Peyer's patch (tissue), 4 donors: ENCODE results near the gene PTPRA. TPM values are rescaled to one million over a fixed set of nuclear protein-coding genes. Genes with fewer than 3 reads are reported as not detected.

Experiments
- DNase-seq, 3 donors: peaks; one replicate each; pipeline ENCODE4 v3.0.0-alpha.2; 2017 to 2019
- H3K27ac ChIP-seq, 4 donors: fragments of 200-600 bp; sonication (generic); one replicate each; pipeline ENCODE4 v1.5.1; 2016 to 2019
- H3K27me3 ChIP-seq, 2 donors: fragments of 200-600 bp; sonication (generic); one replicate each; pipeline ENCODE4 v1.5.1; 2019
- H3K36me3 ChIP-seq, 3 donors: fragments of 200-600 bp; sonication (generic); one replicate each; pipeline ENCODE4 v1.5.1; 2016 to 2019
- H3K4me1 ChIP-seq, 4 donors: fragments of 200-600 bp; sonication (generic); one replicate each; pipeline ENCODE4 v1.5.1; 2016 to 2019
- H3K4me3 ChIP-seq, 4 donors: fragments of 200-600 bp; sonication (generic); 1 replicate in 3 of 4; 2 replicates in 1 of 4; pipeline ENCODE4 v1.5.1; 2016 to 2019; ENCODE audit warnings: mild to moderate bottlenecking in 1 of 4
- H3K9me3 ChIP-seq, 4 donors: fragments of 200-600 bp; sonication (generic); one replicate each; pipeline ENCODE4 v1.5.1; 2016 to 2019; ENCODE audit warnings: mild to moderate bottlenecking in 1 of 4
- POLR2A ChIP-seq, 2 donors: fragments of 450-650 bp; IDR thresholded peaks; one replicate each; pipeline ENCODE4 v1.5.1; 2017; ENCODE audit warnings: antibody characterized with exemption in 2 of 2, mild to moderate bottlenecking in 2 of 2, moderate library complexity in 2 of 2
- total RNA-seq, 4 donors: library from RNA; depleted of rRNA; stranded (reverse); fragments of >200 nt; gene quantifications; one replicate each; pipeline ENCODE4 v1.1.0, GENCODE V29; 2016
- TF ChIP-seq, protein P1 (sequence below), 6 experiments: fragments of 450-650 bp in 4 of 6; fragments of 200-600 bp in 2 of 6; sonication (generic) in 1 of 6; IDR thresholded peaks; one replicate each; pipeline ENCODE4 v1.5.1; 2017 to 2019; ENCODE audit warnings: antibody characterized with exemption in 6 of 6, mild to moderate bottlenecking in 3 of 6, moderate library complexity in 1 of 6

The PTPRA gene
- total RNA-seq, 4 donors from 2014 or later, result 22.8 to 52.8 (median 36.5) TPM

DNA sequence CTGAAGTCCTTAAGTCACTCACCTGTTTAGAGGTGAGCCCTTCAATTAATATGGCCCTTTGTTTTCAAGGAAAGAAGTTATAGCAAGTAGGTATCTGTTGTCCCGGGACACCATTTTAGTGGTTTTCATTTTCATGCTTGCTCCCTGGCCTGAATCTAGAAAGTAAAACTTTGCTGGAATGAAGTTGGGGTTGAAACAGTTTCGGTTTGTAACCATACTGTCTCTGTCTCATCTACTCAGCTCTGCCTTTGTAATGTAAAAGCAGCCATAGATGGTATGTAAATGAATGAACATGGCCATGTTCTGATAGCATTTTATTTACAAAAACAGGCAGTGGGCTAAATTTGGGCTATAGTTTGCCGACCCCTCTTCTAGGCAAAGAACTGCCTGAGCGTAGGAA lies 105.2 kb downstream of the PTPRA start:
- H3K9me3 ChIP-seq, result no peaks in the 10 kb centered on the region
- H3K4me1 ChIP-seq, result no peaks in the 10 kb centered on the region
- H3K27me3 ChIP-seq, result no peaks in the 10 kb centered on the region
- H3K36me3 ChIP-seq, result no peaks in the 10 kb centered on the region
- no peak overlapping the region for H3K4me3 ChIP-seq
- DNase-seq, result no peak
- no peak for TF ChIP-seq POLR2A (IDR thresholded peaks at IDR 0.05)
- TF ChIP-seq, protein P1, sequence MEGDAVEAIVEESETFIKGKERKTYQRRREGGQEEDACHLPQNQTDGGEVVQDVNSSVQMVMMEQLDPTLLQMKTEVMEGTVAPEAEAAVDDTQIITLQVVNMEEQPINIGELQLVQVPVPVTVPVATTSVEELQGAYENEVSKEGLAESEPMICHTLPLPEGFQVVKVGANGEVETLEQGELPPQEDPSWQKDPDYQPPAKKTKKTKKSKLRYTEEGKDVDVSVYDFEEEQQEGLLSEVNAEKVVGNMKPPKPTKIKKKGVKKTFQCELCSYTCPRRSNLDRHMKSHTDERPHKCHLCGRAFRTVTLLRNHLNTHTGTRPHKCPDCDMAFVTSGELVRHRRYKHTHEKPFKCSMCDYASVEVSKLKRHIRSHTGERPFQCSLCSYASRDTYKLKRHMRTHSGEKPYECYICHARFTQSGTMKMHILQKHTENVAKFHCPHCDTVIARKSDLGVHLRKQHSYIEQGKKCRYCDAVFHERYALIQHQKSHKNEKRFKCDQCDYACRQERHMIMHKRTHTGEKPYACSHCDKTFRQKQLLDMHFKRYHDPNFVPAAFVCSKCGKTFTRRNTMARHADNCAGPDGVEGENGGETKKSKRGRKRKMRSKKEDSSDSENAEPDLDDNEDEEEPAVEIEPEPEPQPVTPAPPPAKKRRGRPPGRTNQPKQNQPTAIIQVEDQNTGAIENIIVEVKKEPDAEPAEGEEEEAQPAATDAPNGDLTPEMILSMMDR (IDR thresholded peaks at IDR 0.05), result no peak
- no peak overlapping the region for H3K27ac ChIP-seq

DNA sequence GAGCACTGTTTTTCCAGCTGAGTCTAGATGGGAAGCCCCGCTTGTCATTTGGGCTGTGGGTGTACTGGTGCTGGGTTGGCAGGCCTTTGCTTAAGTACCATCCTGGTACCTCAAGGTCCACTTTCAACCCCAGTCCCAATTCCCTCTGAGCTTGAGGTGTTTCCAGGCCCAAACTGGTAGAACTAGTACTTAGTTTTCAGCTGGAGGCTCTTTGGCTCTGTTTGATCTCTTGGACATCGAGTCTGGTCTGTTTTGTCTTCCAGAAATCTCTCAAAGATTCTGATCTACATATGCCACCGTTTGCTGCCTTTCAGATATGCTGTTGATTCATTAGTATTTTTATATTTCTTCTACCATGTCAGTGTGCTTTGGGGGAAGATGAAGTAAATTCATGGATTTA lies 108.4 kb downstream of the PTPRA start:
- H3K9me3 ChIP-seq, result no peaks in the 10 kb centered on the region
- H3K27ac ChIP-seq, result no peak overlapping the region
- TF ChIP-seq POLR2A (IDR thresholded peaks at IDR 0.05), result no peak
- TF ChIP-seq, protein P1 (IDR thresholded peaks at IDR 0.05), result no peak
- H3K27me3 ChIP-seq, result no peaks in the 10 kb centered on the region
- peaks cover 0 to 10% (median 0%) of the 10 kb centered on the region in 3 donors for H3K36me3 ChIP-seq
- no peak overlapping the region for H3K4me3 ChIP-seq
- no peak for DNase-seq
- no peaks in the 10 kb centered on the region for H3K4me1 ChIP-seq

DNA sequence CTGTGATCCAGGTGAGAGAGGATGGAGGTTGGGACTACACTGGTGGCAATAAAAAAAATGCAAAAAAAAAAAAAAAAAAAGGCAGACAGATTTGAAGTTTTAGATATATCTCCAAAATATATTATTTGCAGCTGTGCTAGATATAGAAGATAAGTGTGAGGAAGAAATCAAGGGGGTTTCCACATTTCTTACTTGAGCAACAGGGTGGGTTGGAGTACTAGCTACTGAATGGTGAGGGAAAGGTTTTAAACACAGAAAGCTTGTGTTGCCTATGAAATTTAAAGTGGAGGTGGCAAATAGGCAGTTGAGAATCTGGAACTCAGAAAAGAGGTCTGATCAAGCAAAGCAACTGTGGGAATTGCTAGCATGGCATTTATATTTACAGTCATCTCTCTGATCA lies 110.2 kb downstream of the PTPRA start:
- TF ChIP-seq, protein P1 (IDR thresholded peaks at IDR 0.05), result no peak
- no peaks in the 10 kb centered on the region for H3K9me3 ChIP-seq
- H3K4me1 ChIP-seq, result no peaks in the 10 kb centered on the region
- H3K27ac ChIP-seq, result no peak overlapping the region
- peaks cover 0 to 28% (median 0%) of the 10 kb centered on the region in 3 donors for H3K36me3 ChIP-seq
- H3K27me3 ChIP-seq, result no peaks in the 10 kb centered on the region
- no peak overlapping the region for H3K4me3 ChIP-seq
- no peak for DNase-seq

DNA sequence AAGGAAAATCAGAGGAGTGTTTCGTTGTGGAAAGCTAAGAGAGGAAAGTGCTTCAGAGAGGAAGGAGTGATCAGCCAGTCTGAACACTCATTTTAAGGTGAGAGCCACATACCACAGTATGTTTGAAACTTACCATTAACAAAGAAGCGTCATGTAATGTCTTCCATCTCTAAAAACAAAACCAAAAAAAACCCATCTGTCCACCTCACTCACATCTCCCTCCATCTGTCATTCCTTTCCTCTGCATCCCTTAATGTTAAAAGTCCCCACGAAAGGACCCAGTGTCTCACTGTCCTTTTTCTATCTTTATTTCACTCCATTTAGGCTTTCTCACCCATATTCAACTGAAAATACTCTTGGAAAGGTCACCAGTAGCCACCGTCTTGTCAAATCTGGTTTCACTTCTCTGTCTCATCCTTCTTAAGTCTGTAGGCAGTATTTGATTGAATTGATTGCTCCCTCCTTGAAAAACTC lies 110.8 kb downstream of the PTPRA start:
- H3K4me1 ChIP-seq, result no peaks in the 10 kb centered on the region
- H3K4me3 ChIP-seq, result no peak overlapping the region
- no peak for TF ChIP-seq POLR2A (IDR thresholded peaks at IDR 0.05)
- TF ChIP-seq, protein P1 (IDR thresholded peaks at IDR 0.05), result no peak
- H3K27me3 ChIP-seq, result no peaks in the 10 kb centered on the region
- DNase-seq, result no peak
- peaks cover 0 to 33% (median 0%) of the 10 kb centered on the region in 3 donors for H3K36me3 ChIP-seq
- no peak overlapping the region for H3K27ac ChIP-seq
- no peaks in the 10 kb centered on the region for H3K9me3 ChIP-seq

DNA sequence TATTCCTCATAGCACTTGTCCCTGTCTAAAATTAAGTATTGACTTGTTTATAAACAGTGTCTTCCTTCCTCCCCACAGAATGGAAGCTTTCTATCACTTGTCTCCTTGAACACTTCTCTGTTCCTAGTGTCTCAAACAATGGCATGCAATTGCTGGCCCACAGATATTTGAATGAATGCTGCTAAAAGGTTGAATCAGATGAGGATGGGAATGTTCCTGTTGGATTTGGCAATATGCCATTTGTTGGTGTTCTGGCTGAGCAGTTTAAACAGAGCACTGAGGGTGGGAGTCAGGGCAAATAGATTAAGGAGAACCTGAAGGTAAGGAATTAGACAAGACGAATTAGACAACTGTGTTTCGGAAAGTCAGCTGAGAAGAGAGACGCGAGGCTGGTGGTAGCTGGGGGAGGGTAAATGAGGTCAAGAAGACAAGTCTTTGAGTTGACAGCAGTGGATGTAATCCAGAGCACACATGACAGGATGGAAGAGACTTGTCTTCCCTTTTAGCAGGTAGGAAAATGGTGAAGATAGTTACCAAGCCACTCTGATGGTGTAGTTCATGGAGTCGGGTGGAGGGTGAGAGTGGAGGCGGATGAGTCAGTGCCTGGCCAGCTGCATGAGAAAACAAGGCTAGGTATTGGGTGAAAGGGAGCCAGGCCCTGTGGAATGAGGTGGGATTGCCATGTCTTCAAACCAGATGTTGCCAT lies 111.8 kb downstream of the PTPRA start:
- TF ChIP-seq, protein P1 (IDR thresholded peaks at IDR 0.05), result no peak
- H3K4me3 ChIP-seq, result no peak overlapping the region
- H3K4me1 ChIP-seq, result no peaks in the 10 kb centered on the region
- H3K9me3 ChIP-seq, result no peaks in the 10 kb centered on the region
- no peaks in the 10 kb centered on the region for H3K27me3 ChIP-seq
- DNase-seq, result no peak
- H3K27ac ChIP-seq, result no peak overlapping the region
- peaks cover 0 to 44% (median 0%) of the 10 kb centered on the region in 3 donors for H3K36me3 ChIP-seq
